Ammon's horn (tissue), 1 donor: ENCODE data around the gene SATB2.

Experiments used
- DNase-seq: peaks from one replicate; pipeline ENCODE4 v3.0.0-alpha.2; 2016; ENCODE audit warnings: low spot score

The SATB2 gene

GRCh38 chr2:199257261-199258224 lies 200.2 kb downstream of the SATB2 start:
- no peak for DNase-seq

- DNase-seq, result no peak
Observed at GRCh38 chr2:199230091-199230490, 227.6 kb downstream of the SATB2 start.

GRCh38 chr2:199228887-199229819 lies 228.6 kb downstream of the SATB2 start:
- DNase-seq, result no peak

- no peak for DNase-seq
Observed at GRCh38 chr2:199223791-199224190, 233.9 kb downstream of the SATB2 start.

GRCh38 chr2:199220920-199221319 lies 236.8 kb downstream of the SATB2 start:
- DNase-seq, result no peak

GRCh38 chr2:199219551-199219950 lies 238.2 kb downstream of the SATB2 start:
- no peak for DNase-seq
